Keratinocyte (primary cell): ENCODE results near the gene PPP2R1A. TPM values are rescaled to one million over a fixed set of nuclear protein-coding genes. Genes with fewer than 3 reads are reported as not detected.

Experiments used
- DNase-seq: peaks from one replicate; pipeline ENCODE4 v3.0.0-alpha.2; 2011; ENCODE audit warnings: low read depth, missing footprints, low spot score
- FAIRE-seq: peaks from 2 replicates; lab custom pipeline; 2011; peaks lifted over from hg19 to GRCh38; lab: Jason Lieb, UNC
- H2AFZ ChIP-seq: 2 replicates; pipeline ENCODE4 v1.6.0; 2012; ENCODE audit warnings: low read length, control low read depth, inconsistent platforms; ENCODE audit not compliant: control insufficient read depth
- H3K27ac ChIP-seq: 2 replicates; pipeline ENCODE4 v1.5.1; 2011; ENCODE audit warnings: low read length; ENCODE audit not compliant: control insufficient read depth, insufficient read depth
- H3K27me3 ChIP-seq: 3 replicates; pipeline ENCODE4 v1.6.0; 2011; ENCODE audit warnings: low read length; ENCODE audit not compliant: control insufficient read depth, insufficient read depth; ENCODE audit errors: extremely low read depth
- H3K36me3 ChIP-seq, 2 experiments: 2 replicates in 1 of 2; 3 replicates in 1 of 2; pipeline ENCODE4 v1.5.1; 2011; ENCODE audit warnings: low read length in 2 of 2, mild to moderate bottlenecking in 1 of 2; ENCODE audit not compliant: control insufficient read depth in 2 of 2, insufficient read depth in 2 of 2; ENCODE audit errors: extremely low read depth in 1 of 2
- H3K4me1 ChIP-seq: 3 replicates; pipeline ENCODE4 v1.5.1; 2011; ENCODE audit warnings: low read length; ENCODE audit not compliant: control insufficient read depth, insufficient read depth; ENCODE audit errors: extremely low read depth
- H3K4me2 ChIP-seq: 3 replicates; pipeline ENCODE4 v1.6.0; 2011; ENCODE audit warnings: low read depth, low read length; ENCODE audit not compliant: control insufficient read depth, insufficient read depth; ENCODE audit errors: extremely low read depth
- H3K4me3 ChIP-seq, 3 experiments: fragments of 200-600 bp in 1 of 3; sonication (generic) in 1 of 3; 2 replicates in 2 of 3; 3 replicates in 1 of 3; pipeline ENCODE4 v1.5.1; 2011 to 2016; ENCODE audit warnings: low read length in 3 of 3, mild to moderate bottlenecking in 3 of 3, control low read depth in 2 of 3, inconsistent platforms in 1 of 3, low read depth in 1 of 3, mixed read lengths in 1 of 3, mixed run types in 1 of 3, moderate library complexity in 1 of 3; ENCODE audit not compliant: control insufficient read depth in 2 of 3, insufficient read depth in 2 of 3; ENCODE audit errors: extremely low read depth in 1 of 3
- H3K79me2 ChIP-seq: 2 replicates; pipeline ENCODE4 v1.6.0; 2012; ENCODE audit warnings: low read length; ENCODE audit not compliant: control insufficient read depth, insufficient read depth
- H3K9ac ChIP-seq: 3 replicates; pipeline ENCODE4 v1.6.0; 2011; ENCODE audit warnings: low read length; ENCODE audit not compliant: control insufficient read depth, insufficient read depth; ENCODE audit errors: extremely low read depth
- H3K9me1 ChIP-seq: 3 replicates; pipeline ENCODE4 v1.6.0; 2011; ENCODE audit warnings: low read length; ENCODE audit not compliant: control insufficient read depth, insufficient read depth; ENCODE audit errors: extremely low read depth
- H3K9me3 ChIP-seq: 2 replicates; pipeline ENCODE4 v1.5.1; 2012; ENCODE audit warnings: low read depth, low read length; ENCODE audit not compliant: control insufficient read depth
- H4K20me1 ChIP-seq: 3 replicates; pipeline ENCODE4 v1.6.0; 2011; ENCODE audit warnings: low read length; ENCODE audit not compliant: control insufficient read depth, insufficient read depth; ENCODE audit errors: extremely low read depth
- CTCF ChIP-seq, 3 experiments: IDR thresholded peaks in 1 of 3; conservative IDR thresholded peaks in 1 of 3; optimal IDR thresholded peaks in 1 of 3; 2 replicates in 2 of 3; 3 replicates in 1 of 3; pipeline versions ENCODE3 to v1.5.1; 2011; ENCODE audit warnings: low read length in 3 of 3, mild to moderate bottlenecking in 3 of 3, moderate library complexity in 2 of 3, control low read depth in 1 of 3, inconsistent platforms in 1 of 3; ENCODE audit not compliant: insufficient read depth in 2 of 3; ENCODE audit errors: extremely low read depth in 1 of 3
- EZH2 ChIP-seq: IDR thresholded peaks from one replicate; pipeline ENCODE4 v1.6.1; 2012; ENCODE audit warnings: inconsistent platforms, mild to moderate bottlenecking, low read length, moderate library complexity
- dilution Hi-C: fragments of 300-500 bp; cut with MboI; formaldehyde crosslinking; loops from one replicate; pipeline ENCODE4 v1.7.0; 2020; ENCODE audit warnings: low sequenced_read_pairs; ENCODE audit not compliant: extremely low pct_ligation_motif_present
- polyA plus RNA-seq, 5 experiments: library from polyadenylated mRNA; depleted of rRNA in 3 of 5; stranded (reverse) in 3 of 5; stranded (forward) in 1 of 5; unstranded in 1 of 5; fragments of >200 nt; gene quantifications; 1 replicate in 1 of 5; 2 replicates in 3 of 5; 3 replicates in 1 of 5; pipeline versions ENCODE4 v1.2.1 to v1.2.3, GENCODE V29; 2011 to 2012; ENCODE audit warnings: missing spikeins in 2 of 5, low read depth in 1 of 5, low replicate concordance in 1 of 5

The PPP2R1A gene
- polyA plus RNA-seq, 1 donor (not counting 4 experiments of a cell fraction or from before 2014, with no cell fraction given): 130 TPM

DNA sequence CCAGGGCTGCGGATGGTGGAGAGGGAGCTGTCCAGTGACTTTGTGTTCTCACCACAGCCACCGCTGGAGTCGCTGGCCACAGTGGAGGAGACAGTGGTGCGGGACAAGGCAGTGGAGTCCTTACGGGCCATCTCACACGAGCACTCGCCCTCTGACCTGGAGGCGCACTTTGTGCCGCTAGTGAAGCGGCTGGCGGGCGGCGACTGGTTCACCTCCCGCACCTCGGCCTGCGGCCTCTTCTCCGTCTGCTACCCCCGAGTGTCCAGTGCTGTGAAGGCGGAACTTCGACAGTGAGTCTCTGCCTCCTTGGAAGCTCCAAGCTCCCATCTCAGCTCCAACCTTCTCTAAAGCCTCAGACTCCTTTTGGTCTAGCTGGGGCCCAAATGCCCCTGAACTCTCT, 21.4 kb downstream of the PPP2R1A start:
- H3K27ac ChIP-seq: no peak overlapping the region
- dilution Hi-C loops: no loop called here
- H3K4me2 ChIP-seq: no peak overlapping the region
- H3K9me1 ChIP-seq: no peaks in the 10 kb centered on the region
- DNase-seq: no peak
- TF ChIP-seq EZH2 (no peak), CTCF (optimal IDR thresholded peaks at IDR 0.05 in 1 of 3, IDR thresholded peaks at IDR 0.05 in 1 of 3, conservative IDR thresholded peaks at IDR 0.05 in 1 of 3; ENCODE audit: extremely low read depth in 1 of 3, insufficient read depth in 2 of 3, low read length in 3 of 3) (no peak)
- peaks cover 6% of the 10 kb centered on the region for H4K20me1 ChIP-seq
- peaks cover 53 to 62% of the 10 kb centered on the region in 2 experiments for H3K36me3 ChIP-seq
- no peaks in the 10 kb centered on the region for H3K9me3 ChIP-seq
- H2AFZ ChIP-seq: no peak overlapping the region
- no peaks in the 10 kb centered on the region for H3K27me3 ChIP-seq
- H3K4me3 ChIP-seq: no peak overlapping the region
- no peak overlapping the region for H3K9ac ChIP-seq
- FAIRE-seq: no peak
- peaks cover 33% of the 10 kb centered on the region for H3K79me2 ChIP-seq
- H3K4me1 ChIP-seq: no peaks in the 10 kb centered on the region

- TF ChIP-seq EZH2 (no peak), CTCF (optimal IDR thresholded peaks at IDR 0.05 in 1 of 3, IDR thresholded peaks at IDR 0.05 in 1 of 3, conservative IDR thresholded peaks at IDR 0.05 in 1 of 3; ENCODE audit: extremely low read depth in 1 of 3, insufficient read depth in 2 of 3, low read length in 3 of 3) (no peak)
- Histone ChIP-seq H3K9me3 (no peaks in the 10 kb centered on the region), H3K9ac (no peak overlapping the region), H3K79me2 (peaks cover 25% of the 10 kb centered on the region), H3K27ac (no peak overlapping the region), H3K4me1 (no peaks in the 10 kb centered on the region), H4K20me1 (peaks cover 6% of the 10 kb centered on the region), H2AFZ (no peak overlapping the region), H3K4me3 (no peak overlapping the region), H3K36me3 (peaks cover 55 to 62% of the 10 kb centered on the region in 2 experiments), H3K27me3 (no peaks in the 10 kb centered on the region), H3K9me1 (no peaks in the 10 kb centered on the region), H3K4me2 (no peak overlapping the region)
- DNase-seq (no peak), FAIRE-seq (no peak)
- dilution Hi-C loops: no loop called here
Measured at GRCh38 chr19:52211926-52212571, 22.2 kb downstream of the PPP2R1A start.
